GM12801 (cell line): Measurements from ENCODE around the gene HLCS.

Experiments used
- TF ChIP-seq, protein P1 (sequence below): IDR thresholded peaks from one replicate; pipeline ENCODE4 v1.5.1; 2011; ENCODE audit warnings: control low read depth; ENCODE audit not compliant: insufficient read length; ENCODE audit errors: extremely low read depth

The HLCS gene

GRCh38 chr21:36850372-36850771 lies 116.1 kb downstream of the HLCS start:
- TF ChIP-seq, protein P1, sequence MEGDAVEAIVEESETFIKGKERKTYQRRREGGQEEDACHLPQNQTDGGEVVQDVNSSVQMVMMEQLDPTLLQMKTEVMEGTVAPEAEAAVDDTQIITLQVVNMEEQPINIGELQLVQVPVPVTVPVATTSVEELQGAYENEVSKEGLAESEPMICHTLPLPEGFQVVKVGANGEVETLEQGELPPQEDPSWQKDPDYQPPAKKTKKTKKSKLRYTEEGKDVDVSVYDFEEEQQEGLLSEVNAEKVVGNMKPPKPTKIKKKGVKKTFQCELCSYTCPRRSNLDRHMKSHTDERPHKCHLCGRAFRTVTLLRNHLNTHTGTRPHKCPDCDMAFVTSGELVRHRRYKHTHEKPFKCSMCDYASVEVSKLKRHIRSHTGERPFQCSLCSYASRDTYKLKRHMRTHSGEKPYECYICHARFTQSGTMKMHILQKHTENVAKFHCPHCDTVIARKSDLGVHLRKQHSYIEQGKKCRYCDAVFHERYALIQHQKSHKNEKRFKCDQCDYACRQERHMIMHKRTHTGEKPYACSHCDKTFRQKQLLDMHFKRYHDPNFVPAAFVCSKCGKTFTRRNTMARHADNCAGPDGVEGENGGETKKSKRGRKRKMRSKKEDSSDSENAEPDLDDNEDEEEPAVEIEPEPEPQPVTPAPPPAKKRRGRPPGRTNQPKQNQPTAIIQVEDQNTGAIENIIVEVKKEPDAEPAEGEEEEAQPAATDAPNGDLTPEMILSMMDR = no peak

GRCh38 chr21:36849461-36850105 lies 116.9 kb downstream of the HLCS start:
- TF ChIP-seq, protein P1 = no peak

GRCh38 chr21:36848730-36849274 lies 117.7 kb downstream of the HLCS start:
- TF ChIP-seq, protein P1 = no peak

DNA sequence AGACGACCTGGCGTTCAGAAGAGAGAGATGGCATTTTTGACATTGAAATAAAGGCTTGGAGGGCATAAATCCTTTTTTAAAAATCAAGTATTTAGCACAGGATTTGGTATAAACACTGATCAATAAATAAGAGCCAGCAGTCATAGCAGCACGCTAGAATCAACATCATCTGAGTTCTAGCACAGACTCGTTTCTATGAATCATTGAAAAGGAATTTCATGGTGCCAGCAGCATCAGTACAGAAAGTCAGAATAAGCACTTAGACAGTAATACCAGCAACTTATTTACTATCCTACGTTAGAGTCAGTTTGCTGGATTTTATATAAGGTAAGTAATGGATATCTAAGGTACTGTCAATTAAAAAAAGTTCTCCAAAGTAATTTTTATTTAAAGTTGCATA lies 119.3 kb downstream of the HLCS start:
- TF ChIP-seq, protein P1 = no peak

- TF ChIP-seq, protein P1 = no peak
These were observed 119.8 kb downstream of the HLCS start for GRCh38 chr21:36846631-36847030.

DNA sequence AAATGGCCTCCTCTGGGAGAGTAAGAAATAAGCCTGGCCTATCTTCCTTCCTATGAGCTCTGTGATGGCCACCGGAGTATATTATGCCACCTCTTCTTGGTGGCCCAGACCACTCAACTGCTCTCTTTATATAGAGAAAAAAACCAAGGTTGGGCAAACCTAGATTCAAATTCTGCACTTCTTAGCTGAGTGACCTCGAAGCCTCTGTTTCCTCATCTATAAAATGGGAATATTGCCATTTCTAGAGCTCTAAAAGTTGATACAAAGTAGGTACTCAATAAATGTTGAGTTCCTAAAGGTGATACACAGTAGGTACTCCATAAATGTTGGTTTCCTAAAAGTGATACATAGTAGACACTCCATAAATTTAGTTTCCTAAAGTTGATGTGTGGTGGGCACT lies 120.7 kb downstream of the HLCS start:
- TF ChIP-seq, protein P1 = no peak

DNA sequence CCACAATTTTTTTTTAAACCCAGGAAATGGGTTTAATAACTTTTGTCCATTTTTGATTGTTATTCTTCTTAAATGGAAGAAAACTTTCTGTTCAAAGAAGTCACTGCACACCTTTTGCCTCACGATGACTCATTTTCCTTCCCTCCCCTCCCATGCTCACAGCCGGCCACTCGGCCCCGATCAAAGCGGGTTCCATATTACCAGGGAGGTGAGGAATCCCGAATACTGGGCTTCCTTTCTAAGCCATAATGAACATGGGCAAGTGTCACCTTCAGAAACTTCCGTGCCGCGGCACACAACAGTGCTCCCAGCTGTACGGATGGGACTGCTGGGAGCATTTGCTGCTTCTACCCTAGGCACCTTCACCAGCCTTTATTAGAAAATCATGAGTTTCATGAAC lies 121.4 kb downstream of the HLCS start:
- TF ChIP-seq, protein P1 = no peak

DNA sequence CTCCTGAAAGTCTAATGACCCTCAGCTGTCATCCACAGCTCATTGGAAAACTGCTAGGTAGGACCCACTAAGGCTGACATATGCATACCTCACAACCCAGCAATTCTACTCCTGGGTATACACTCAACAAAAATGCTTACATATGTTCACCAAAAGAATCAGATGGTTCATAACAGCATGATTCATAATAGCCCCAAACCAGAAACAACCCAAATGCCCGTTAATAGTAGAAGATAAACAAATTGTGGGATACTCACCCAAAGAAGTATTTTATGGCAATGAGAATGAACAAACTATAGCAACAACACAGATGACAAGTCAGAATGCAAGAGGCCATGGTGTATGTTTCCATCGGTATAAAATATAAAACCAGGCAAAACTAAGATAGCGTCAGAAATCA lies 124.6 kb downstream of the HLCS start:
- TF ChIP-seq, protein P1 = no peak
